Stimulated activated CD8-positive, alpha-beta memory T cell treated with anti-CD3 and anti-CD28 coated beads, Interleukin-12 subunit alpha, Interleukin-12 subunit beta, amount 100 ng/mL, for 4 hours (primary cell): ENCODE results near the gene UBP1.
"Not testable (repeated sequence)": the region's sequence is repeated elsewhere in the genome, so short reads cannot be mapped to it uniquely, and the experiment has no call there.

Experiments used
- DNase-seq: peaks from one replicate; pipeline ENCODE4 v3.0.0-alpha.2; 2020; ENCODE audit warnings: low read depth

The UBP1 gene

GRCh38 chr3:33437556-33438283, 2.5 kb downstream of the UBP1 start:
- DNase-seq: no peak

GRCh38 chr3:33433843-33434242, 6.4 kb downstream of the UBP1 start:
- no peak for DNase-seq

DNA sequence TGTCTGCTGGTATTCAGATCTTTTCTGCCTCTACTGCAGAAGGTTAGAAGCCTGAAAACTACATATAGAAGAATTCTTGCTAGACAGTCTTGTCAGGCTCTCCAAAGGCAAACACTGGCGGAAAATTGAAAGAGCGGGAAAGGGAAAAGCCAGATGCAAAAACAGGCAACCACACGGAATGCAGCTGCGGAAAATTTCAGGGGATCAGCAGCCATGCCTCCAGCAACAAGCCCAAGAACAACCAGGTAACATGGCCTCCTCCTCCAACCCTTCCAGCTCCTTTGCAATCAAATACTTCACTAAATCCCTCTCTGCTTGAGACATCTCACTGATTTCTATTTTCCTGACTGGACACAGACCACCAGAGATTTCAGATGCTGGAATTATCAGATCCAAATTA, 9.6 kb downstream of the UBP1 start:
- DNase-seq: no peak

GRCh38 chr3:33430061-33430460, 10.1 kb downstream of the UBP1 start:
- DNase-seq: no peak

- DNase-seq: not testable (repeated sequence)
These were observed 10.9 kb downstream of the UBP1 start for GRCh38 chr3:33429306-33429705.

DNA sequence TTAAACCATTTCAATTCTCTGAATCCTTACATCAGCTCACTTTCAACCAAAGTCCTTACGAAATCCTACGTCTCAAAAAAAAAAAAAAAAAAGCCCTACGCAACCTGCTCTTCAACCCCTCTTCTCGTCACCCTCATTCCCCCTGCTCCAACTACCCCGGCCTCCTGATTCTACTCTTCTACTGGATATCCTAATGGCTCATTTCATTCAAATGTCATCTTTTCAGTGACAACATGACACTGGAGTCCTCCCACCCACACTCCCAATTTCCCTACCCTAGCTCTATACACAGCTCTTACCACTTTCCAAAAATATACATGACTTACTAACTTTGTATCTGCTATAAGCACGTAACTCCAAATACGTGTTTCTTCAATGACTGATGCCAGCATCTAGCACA, 11.5 kb downstream of the UBP1 start:
- no peak for DNase-seq

DNA sequence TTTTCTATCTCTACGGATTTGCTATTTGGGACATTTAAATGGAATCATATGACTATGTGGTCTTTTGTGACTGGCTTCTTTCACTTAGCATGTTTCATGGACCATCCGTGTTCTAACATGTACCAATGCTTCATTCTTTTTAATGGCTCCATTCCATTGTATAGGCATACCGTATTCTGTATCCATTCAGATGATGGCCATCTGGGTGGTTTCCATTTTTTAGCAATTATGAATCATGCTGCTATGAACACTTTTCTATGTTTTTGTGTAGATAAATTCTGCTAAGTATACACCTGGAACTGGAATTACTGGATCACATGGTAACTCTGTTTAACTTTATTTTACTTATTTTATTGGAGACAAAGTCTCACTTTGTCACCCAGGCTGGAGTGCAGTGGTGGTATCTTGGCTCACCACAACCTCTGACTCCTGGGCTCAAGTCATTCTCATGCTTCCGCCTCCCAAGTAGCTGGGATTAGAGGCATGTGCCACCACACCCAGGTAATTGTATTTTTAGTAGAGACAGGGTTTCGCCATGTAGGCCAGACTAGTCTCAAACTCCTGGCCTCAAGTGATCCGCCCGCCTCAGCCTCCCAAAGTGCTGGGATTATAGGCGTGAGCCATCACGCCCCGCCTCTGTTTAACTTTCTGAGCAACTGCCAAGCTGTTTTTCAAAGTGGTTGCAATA, 13.4 kb downstream of the UBP1 start:
- no peak for DNase-seq

- no peak for DNase-seq
These were observed 14.1 kb downstream of the UBP1 start for GRCh38 chr3:33426068-33426467.

- no peak for DNase-seq
These were observed 14.8 kb downstream of the UBP1 start for GRCh38 chr3:33425453-33425852.

GRCh38 chr3:33424606-33425452, 15.4 kb downstream of the UBP1 start:
- DNase-seq: no peak

DNA sequence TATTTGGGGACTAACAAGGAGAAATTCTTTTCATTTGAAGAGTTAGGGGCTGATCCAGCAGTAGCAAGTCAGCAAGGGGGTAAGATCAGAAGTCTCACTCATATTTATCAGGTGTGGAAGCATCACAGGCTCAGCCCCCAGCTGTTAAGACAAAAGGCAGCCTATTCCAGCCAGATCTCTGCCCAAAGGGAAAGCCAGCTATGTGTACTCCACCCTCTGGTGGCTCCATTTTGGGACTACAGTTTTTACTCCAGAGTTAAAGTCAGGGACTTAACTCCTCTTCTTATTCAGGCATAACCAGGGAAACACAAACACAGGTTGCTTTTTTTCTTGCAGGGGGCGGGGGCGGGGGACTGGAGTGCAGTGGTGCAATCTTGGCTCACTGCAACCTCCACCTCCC, 19.2 kb downstream of the UBP1 start:
- no peak for DNase-seq

DNA sequence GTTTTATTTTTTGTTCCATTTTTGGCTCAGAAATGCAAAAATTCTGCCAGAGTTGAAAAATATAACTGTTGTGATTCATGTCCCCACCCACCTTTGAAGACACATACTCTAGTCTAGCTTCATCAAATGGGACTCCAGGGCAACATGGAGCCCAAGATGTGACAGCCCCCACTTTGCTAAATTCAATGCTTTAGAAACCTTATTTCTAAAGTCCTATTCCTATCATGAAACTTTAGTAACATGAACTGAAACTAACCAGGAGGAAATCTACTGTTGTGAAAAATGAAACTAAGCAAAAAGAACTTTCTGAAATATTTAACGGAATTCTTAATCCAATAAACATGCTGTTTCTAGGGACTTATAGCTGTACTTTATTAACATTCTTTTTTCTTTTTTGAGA, 20.3 kb downstream of the UBP1 start:
- no peak for DNase-seq

DNA sequence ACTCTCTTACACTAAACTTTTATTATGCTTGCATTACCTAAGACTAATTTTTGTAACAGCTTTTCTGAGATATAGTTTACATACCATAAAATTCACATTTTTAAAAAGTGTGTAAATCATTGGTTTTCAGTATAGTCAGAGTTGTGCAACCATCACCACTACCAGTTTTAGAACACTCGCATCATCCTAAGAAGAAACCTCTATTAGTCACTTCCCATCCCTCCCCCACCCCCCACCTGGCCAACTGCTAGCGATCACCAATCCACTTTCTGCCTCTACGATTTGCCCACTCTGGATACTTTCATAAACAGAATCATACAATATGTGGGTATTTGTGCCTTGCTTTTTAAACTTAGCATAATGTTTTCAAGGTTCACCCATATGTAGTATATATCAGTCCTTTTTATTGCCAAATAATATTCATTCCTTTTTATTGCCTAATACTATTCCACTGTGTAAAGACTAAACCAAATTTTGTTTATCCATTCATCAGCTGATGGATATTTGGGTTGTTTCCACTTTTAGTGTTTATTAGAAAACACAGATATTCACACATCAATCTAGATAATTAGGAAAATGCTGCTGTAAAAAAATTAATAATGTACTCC, 23.0 kb downstream of the UBP1 start:
- no peak for DNase-seq

- not testable (repeated sequence) for DNase-seq
These were observed 29.4 kb downstream of the UBP1 start for GRCh38 chr3:33410816-33411215.

- DNase-seq: no peak
These were observed 36.4 kb downstream of the UBP1 start for GRCh38 chr3:33403756-33404155.

DNA sequence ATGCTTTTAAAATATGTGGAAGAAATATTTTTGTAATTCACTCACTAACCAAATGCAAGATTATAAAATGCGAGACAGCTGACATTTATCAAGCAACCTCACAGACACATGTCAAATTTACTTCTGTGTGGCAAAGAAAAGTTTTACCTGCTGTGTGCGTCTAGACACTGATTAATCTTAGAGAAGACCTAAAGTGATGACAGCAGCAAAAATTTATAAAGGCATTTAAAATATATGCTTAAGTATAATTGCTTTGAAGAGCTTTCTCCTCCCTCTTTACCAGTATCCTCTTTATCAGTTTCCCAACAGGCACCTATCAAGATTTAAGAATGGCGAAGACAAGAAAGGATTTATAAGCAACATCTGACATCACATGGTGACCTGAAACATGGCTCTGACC, 37.3 kb downstream of the UBP1 start:
- DNase-seq: no peak

- DNase-seq: no peak
These were observed 38.4 kb downstream of the UBP1 start for GRCh38 chr3:33401781-33402180.

DNA sequence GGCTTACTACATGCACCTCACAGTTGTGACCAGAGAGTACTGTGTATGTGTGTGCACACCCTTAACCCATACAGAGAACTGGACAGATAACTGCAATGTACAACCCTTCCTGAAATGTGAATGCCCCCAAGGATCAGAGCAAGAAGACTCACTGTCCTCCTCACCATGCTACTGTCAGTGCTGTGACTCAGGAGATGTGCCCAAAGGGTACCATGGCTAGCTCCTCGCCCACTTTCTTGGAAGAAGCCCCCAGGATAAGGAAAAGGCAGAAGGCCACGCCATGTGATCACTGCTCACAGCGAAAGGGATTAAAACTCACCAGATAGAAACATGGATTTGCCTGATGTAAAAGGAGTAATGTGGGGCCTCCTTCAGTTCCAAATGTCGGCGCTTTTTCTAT, 41.8 kb downstream of the UBP1 start:
- DNase-seq: no peak

GRCh38 chr3:33395900-33396299, 44.3 kb downstream of the UBP1 start:
- no peak for DNase-seq

DNA sequence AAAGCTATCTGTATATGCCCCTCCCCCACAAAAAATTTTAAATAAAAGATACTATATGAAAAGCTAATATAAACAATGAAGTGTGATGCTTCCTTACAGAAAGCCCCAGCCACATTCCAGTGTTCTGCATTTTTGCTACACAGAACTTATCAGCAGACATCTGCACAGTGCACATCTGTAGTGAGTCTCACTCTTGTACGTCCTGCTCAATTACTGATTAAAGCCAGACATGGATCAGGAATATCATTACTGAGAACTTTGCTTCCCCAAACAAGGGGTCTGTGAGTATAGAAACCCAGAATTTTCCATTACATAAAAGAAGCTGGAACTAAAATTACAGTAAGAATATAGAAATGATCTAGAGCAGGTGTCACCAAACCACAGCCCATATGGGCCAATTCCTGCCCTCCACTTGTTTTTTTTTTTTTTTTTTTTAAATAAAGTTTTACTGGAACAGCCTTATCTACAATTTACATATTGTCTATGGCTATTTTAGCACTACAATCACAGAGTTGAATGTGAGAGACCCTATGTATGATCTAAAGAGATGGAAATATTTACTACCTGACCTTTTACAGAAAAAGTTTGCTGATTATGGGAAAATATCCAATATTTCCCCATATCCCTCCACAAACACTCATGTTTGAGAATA, 45.7 kb downstream of the UBP1 start:
- no peak for DNase-seq

- DNase-seq: no peak
These were observed 47.5 kb downstream of the UBP1 start for GRCh38 chr3:33392703-33393125.

DNA sequence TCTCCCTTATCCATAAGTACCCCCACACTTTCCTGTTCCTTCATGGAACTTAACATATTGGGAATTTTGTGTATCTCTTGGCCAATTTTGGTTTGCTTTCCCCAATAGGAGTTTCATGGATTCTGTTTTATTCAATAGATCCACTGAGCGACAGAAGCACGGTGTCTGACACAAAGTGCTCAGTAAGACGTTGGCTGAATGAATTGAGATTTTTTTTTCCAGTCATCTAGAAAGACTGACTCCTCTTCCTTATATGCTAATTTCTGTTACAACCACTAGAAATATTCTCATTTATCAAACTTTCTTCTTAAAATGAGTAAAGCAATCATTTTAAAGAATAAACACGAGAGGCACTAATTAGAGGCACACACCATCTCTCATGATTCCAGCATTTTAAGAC, 48.1 kb downstream of the UBP1 start:
- DNase-seq: no peak
